H1 (cell line): ENCODE measurements around the gene CDC45. TPM values are rescaled to one million over a fixed set of nuclear protein-coding genes. Genes with fewer than 3 reads are reported as not detected.

Source experiments
- CTCF ChIA-PET: fragments of 300-600 bp; sonication (Branson Sonifier 250); formaldehyde crosslinking; loops from one replicate; lab custom pipeline; 2021; ENCODE audit not compliant: partially characterized antibody; lab: Charles Lee
- POLR2A ChIA-PET: fragments of 300-600 bp; sonication (Branson Sonifier 250); formaldehyde crosslinking; loops from one replicate; lab custom pipeline; 2021; ENCODE audit warnings: inconsistent platforms; ENCODE audit not compliant: partially characterized antibody; lab: Charles Lee
- DNase-seq, 2 experiments: peaks; one replicate each; pipeline versions ENCODE4 v3.0.0 to v3.0.0-alpha.2; 2010 to 2022; ENCODE audit warnings: low spot score in 2 of 2, low read depth in 1 of 2, mixed read lengths in 1 of 2
- FAIRE-seq: peaks from 2 replicates; lab custom pipeline; 2011; peaks lifted over from hg19 to GRCh38; lab: Jason Lieb, UNC
- H2AFZ ChIP-seq: 2 replicates; pipeline ENCODE4 v1.8.1; 2012; ENCODE audit warnings: low read length, inconsistent platforms
- H2AK5ac ChIP-seq: 2 replicates; pipeline ENCODE4 v1.6.1; 2013; ENCODE audit warnings: low read depth, low read length
- H2BK120ac ChIP-seq: replicated peaks from 2 replicates; pipeline ENCODE3; 2013; ENCODE audit warnings: low read depth, low read length, inconsistent platforms
- H2BK12ac ChIP-seq: 2 replicates; pipeline ENCODE4 v1.6.1; 2013; ENCODE audit warnings: low read depth, low read length
- H2BK15ac ChIP-seq: 2 replicates; pipeline ENCODE4 v1.6.1; 2013; ENCODE audit warnings: low read length
- H2BK20ac ChIP-seq: 2 replicates; pipeline ENCODE4 v1.6.1; 2013; ENCODE audit warnings: low read length
- H2BK5ac ChIP-seq: 2 replicates; pipeline ENCODE4 v1.6.1; 2013; ENCODE audit warnings: low read depth, low read length
- H3K14ac ChIP-seq: 2 replicates; pipeline ENCODE4 v1.6.1; 2013; ENCODE audit warnings: inconsistent platforms; ENCODE audit not compliant: insufficient read length
- H3K18ac ChIP-seq: 2 replicates; pipeline ENCODE4 v1.6.1; 2013; ENCODE audit warnings: low read length; ENCODE audit errors: extremely low read depth
- H3K23ac ChIP-seq: 2 replicates; pipeline ENCODE4 v1.6.1; 2013; ENCODE audit warnings: inconsistent platforms; ENCODE audit not compliant: insufficient read length
- H3K23me2 ChIP-seq: 2 replicates; pipeline ENCODE4 v1.6.1; 2013; ENCODE audit warnings: low read depth, low read length
- H3K27ac ChIP-seq: 2 replicates; pipeline ENCODE4 v1.6.1; 2011; ENCODE audit warnings: low read depth, low read length, inconsistent platforms
- H3K27me3 ChIP-seq, 4 experiments: replicated peaks in 1 of 4; 1 replicate in 1 of 4; 2 replicates in 3 of 4; pipeline versions ENCODE4 v1.6.1 to v1.8.1; 2011 to 2013; ENCODE audit warnings: low read length in 3 of 4, mild to moderate bottlenecking in 3 of 4, inconsistent platforms in 2 of 4, mixed read lengths in 2 of 4, moderate library complexity in 1 of 4; ENCODE audit not compliant: control insufficient read depth in 3 of 4, insufficient read depth in 3 of 4; ENCODE audit errors: extremely low read depth in 1 of 4
- H3K36me3 ChIP-seq, 4 experiments: 2 replicates each; pipeline versions ENCODE4 v1.6.1 to v1.8.1; 2011 to 2013; ENCODE audit warnings: mild to moderate bottlenecking in 4 of 4, low read length in 3 of 4, moderate library complexity in 2 of 4, control low read depth in 1 of 4, inconsistent platforms in 1 of 4; ENCODE audit not compliant: insufficient read depth in 4 of 4, control insufficient read depth in 2 of 4
- H3K4ac ChIP-seq: replicated peaks from 2 replicates; pipeline ENCODE3; 2013; ENCODE audit warnings: low read length, low read depth, mixed read lengths, inconsistent platforms; ENCODE audit not compliant: insufficient read length
- H3K4me1 ChIP-seq, 4 experiments: replicated peaks in 1 of 4; 1 replicate in 1 of 4; 2 replicates in 3 of 4; pipeline versions ENCODE4 v1.6.1 to v1.8.1; 2011 to 2013; ENCODE audit warnings: low read length in 3 of 4, inconsistent platforms in 2 of 4, mixed read lengths in 1 of 4; ENCODE audit not compliant: insufficient read depth in 4 of 4, control insufficient read depth in 3 of 4
- H3K4me2 ChIP-seq, 2 experiments: 2 replicates each; pipeline versions ENCODE4 v1.6.1 to v1.8.1; 2011 to 2013; ENCODE audit warnings: low read depth in 2 of 2, low read length in 2 of 2, control low read depth in 1 of 2, inconsistent platforms in 1 of 2, mild to moderate bottlenecking in 1 of 2; ENCODE audit not compliant: insufficient read depth in 1 of 2
- H3K4me3 ChIP-seq, 4 experiments: fragments of 200-600, 300-600 bp in 1 of 4; sonication (generic), shearing (Covaris generic), sonication (Bioruptor Twin) in 1 of 4; 2 replicates each; pipeline versions ENCODE4 v1.5.1 to v1.8.1; 2011 to 2016; ENCODE audit warnings: low read length in 4 of 4, low read depth in 3 of 4, control low read depth in 2 of 4, inconsistent platforms in 2 of 4, mild to moderate bottlenecking in 2 of 4, mixed read lengths in 1 of 4, moderate library complexity in 1 of 4; ENCODE audit not compliant: insufficient read depth in 2 of 4; ENCODE audit errors: extremely low read depth in 1 of 4
- H3K56ac ChIP-seq: replicated peaks from 2 replicates; pipeline ENCODE3; 2013; ENCODE audit warnings: low read depth, mild to moderate bottlenecking, mixed read lengths, low read length, inconsistent platforms; ENCODE audit not compliant: insufficient read length
- H3K79me1 ChIP-seq: 2 replicates; pipeline ENCODE4 v1.6.1; 2013; ENCODE audit warnings: low read depth, low read length, control low read depth
- H3K79me2 ChIP-seq, 2 experiments: 2 replicates each; pipeline versions ENCODE4 v1.6.1 to v1.8.1; 2012 to 2013; ENCODE audit warnings: low read length in 2 of 2, mild to moderate bottlenecking in 2 of 2, inconsistent platforms in 1 of 2; ENCODE audit not compliant: insufficient read depth in 2 of 2, control insufficient read depth in 1 of 2
- H3K9ac ChIP-seq, 4 experiments: replicated peaks in 1 of 4; 1 replicate in 1 of 4; 2 replicates in 3 of 4; pipeline versions ENCODE4 v1.6.1 to v1.8.1; 2011 to 2013; ENCODE audit warnings: low read depth in 3 of 4, low read length in 3 of 4, control low read depth in 2 of 4, mild to moderate bottlenecking in 2 of 4, moderate library complexity in 2 of 4, inconsistent platforms in 1 of 4; ENCODE audit errors: extremely low read depth in 1 of 4
- H3K9me3 ChIP-seq, 2 experiments: 2 replicates each; pipeline versions ENCODE4 v1.6.1 to v1.8.1; 2012 to 2013; ENCODE audit warnings: mild to moderate bottlenecking in 2 of 2, moderate library complexity in 2 of 2, control low read depth in 1 of 2, inconsistent platforms in 1 of 2, low read depth in 1 of 2, low read length in 1 of 2, mixed read lengths in 1 of 2; ENCODE audit not compliant: insufficient read depth in 2 of 2
- H4K20me1 ChIP-seq, 2 experiments: replicated peaks in 1 of 2; 2 replicates each; pipeline versions ENCODE3 to v1.8.1; 2011 to 2013; ENCODE audit warnings: inconsistent platforms in 2 of 2, low read length in 2 of 2, mild to moderate bottlenecking in 1 of 2; ENCODE audit not compliant: insufficient read depth in 2 of 2, control insufficient read depth in 1 of 2
- H4K5ac ChIP-seq: 2 replicates; pipeline ENCODE4 v1.6.1; 2013; ENCODE audit warnings: low read length, low read depth, mixed read lengths, inconsistent platforms; ENCODE audit not compliant: insufficient read length
- H4K8ac ChIP-seq: 2 replicates; pipeline ENCODE4 v1.8.0; 2013; ENCODE audit warnings: mild to moderate bottlenecking, moderate library complexity, low read length, inconsistent platforms; ENCODE audit not compliant: insufficient read depth; ENCODE audit errors: extremely low read depth
- H4K91ac ChIP-seq: replicated peaks from 2 replicates; pipeline ENCODE3; 2013; ENCODE audit warnings: low read length, mixed read lengths, inconsistent platforms; ENCODE audit not compliant: insufficient read length
- CTBP2 ChIP-seq: IDR thresholded peaks from 2 replicates; pipeline ENCODE4 v1.7.0; 2011; ENCODE audit warnings: borderline replicate concordance, mild to moderate bottlenecking, moderate library complexity, mixed read lengths, low read length; ENCODE audit not compliant: insufficient read depth, insufficient read length
- KDM5A ChIP-seq: fragments of 200-600 bp; IDR thresholded peaks from 2 replicates; pipeline ENCODE4 v1.7.1; 2012; ENCODE audit warnings: mild to moderate bottlenecking, low read length, inconsistent platforms, mixed read lengths
- SIX5 ChIP-seq: IDR thresholded peaks from 2 replicates; pipeline ENCODE4 v1.6.1; 2011; ENCODE audit warnings: mild to moderate bottlenecking, low read depth, low read length
- USF2 ChIP-seq: IDR thresholded peaks from 2 replicates; pipeline ENCODE4 v1.6.1; 2011; ENCODE audit warnings: low read length, improper control_type of control experiment
- ZNF274 ChIP-seq: IDR thresholded peaks from 2 replicates; pipeline ENCODE4 v1.7.0; 2012; ENCODE audit warnings: low read length, borderline replicate concordance; ENCODE audit errors: extremely low read depth
- WGBS, 2 experiments: shearing (Covaris generic) in 1 of 2; methylation state at CpG; one replicate each; pipeline versions ENCODE4 v1.1.6 to v1.1.7; 2013 to 2015; ENCODE audit warnings: low lambda C conversion rate in 2 of 2, mixed read lengths in 2 of 2, inconsistent platforms in 1 of 2, low coverage in 1 of 2, missing lambda C conversion rate in 1 of 2; ENCODE audit not compliant: insufficient replicate concordance in 2 of 2, insufficient coverage in 1 of 2, insufficient read length in 1 of 2; ENCODE audit errors: extremely low coverage in 1 of 2, missing lambda C conversion rate in 1 of 2; 5-methylcytosine and 5-hydroxymethylcytosine counted together
- polyA plus RNA-seq, 7 experiments: library from polyadenylated mRNA; depleted of rRNA in 3 of 7; stranded (reverse) in 5 of 7; unstranded in 2 of 7; fragments of >200 nt in 5 of 7; fragments of 200-250 nt in 2 of 7; gene quantifications; 1 replicate in 5 of 7; 2 replicates in 1 of 7; 4 replicates in 1 of 7; pipeline versions ENCODE4 v1.2.1 to v1.2.3, GENCODE V29; 2011 to 2013; ENCODE audit warnings: missing spikeins in 2 of 7, mixed read lengths in 2 of 7
- total RNA-seq: library from RNA; stranded (reverse); fragmentation: NEBNext Ultra II Directional; extraction: Animal tissue kit (Norgen Biotek cat#: 25700); gene quantifications from 2 replicates; pipeline ENCODE4 v1.2.1, GENCODE V29; 2021

CDC45 gene
- total and polyA plus RNA-seq, 2 of the 8 experiments (the other 6 are each of a cell fraction or from before 2014, with no cell fraction given), result 31.9 to 37.7 TPM

- CTCF ChIA-PET, result interaction anchor here (1.0 to 3.6 kb wide), 9 partner anchors 10 to 144 kb away, joined by 3 to 21 read pairs (median 4); no protein-coding TSS in a partner anchor
- H2AFZ ChIP-seq, result no peak overlapping the region
- H3K9ac ChIP-seq, result no peak overlapping the region
- no peaks in the 10 kb centered on the region for H3K79me1 ChIP-seq
- H3K18ac ChIP-seq, result no peak overlapping the region
- no peak overlapping the region for H3K23ac ChIP-seq
- TF ChIP-seq KDM5A (no peak), ZNF274 (no peak), SIX5 (no peak), USF2 (no peak), CTBP2 (no peak)
- H3K23me2 ChIP-seq, result no peaks in the 10 kb centered on the region
- H2BK5ac ChIP-seq, result no peak overlapping the region
- no peaks in the 10 kb centered on the region for H3K27me3 ChIP-seq
- H2AK5ac ChIP-seq, result no peak overlapping the region
- no peak overlapping the region for H3K14ac ChIP-seq
- WGBS, 2 experiments, result 82% methylated on average over 7 of the region's 7 CpGs; no CpG with 5 or more reads in 1 of the 2 experiments
- H2BK120ac ChIP-seq, result no peak overlapping the region
- H4K20me1 ChIP-seq, result peaks cover 0 to 9% of the 10 kb centered on the region in 2 experiments
- FAIRE-seq (no peak), DNase-seq (no peak)
- H3K79me2 ChIP-seq, result no peaks in the 10 kb centered on the region
- no peak overlapping the region for H3K4me2 ChIP-seq
- POLR2A ChIA-PET, result interaction anchor here (0.6 to 1.7 kb wide), 6 partner anchors 11 to 126 kb away, joined by 3 to 6 read pairs (median 5); partner anchors contain the start of gene UFD1
- no peaks in the 10 kb centered on the region for H3K9me3 ChIP-seq
- no peak overlapping the region for H2BK15ac ChIP-seq
- H2BK20ac ChIP-seq, result no peak overlapping the region
- no peak overlapping the region for H3K27ac ChIP-seq
- H2BK12ac ChIP-seq, result no peak overlapping the region
- no peak overlapping the region for H3K4me3 ChIP-seq
- H3K56ac ChIP-seq, result no peak overlapping the region
- peaks cover 5 to 29% (median 17%) of the 10 kb centered on the region in 4 experiments; a peak in 6 of 8 replicates for H3K36me3 ChIP-seq
- no peaks in the 10 kb centered on the region; a peak in 3 of 7 replicates for H3K4me1 ChIP-seq
- H4K91ac ChIP-seq, result no peak overlapping the region
- no peak overlapping the region for H3K4ac ChIP-seq
- H4K8ac ChIP-seq, result no peak overlapping the region
- H4K5ac ChIP-seq, result no peak overlapping the region
These were observed 23.6 kb downstream of the CDC45 start for GRCh38 chr22:19503367-19503766.
